HCT116 (cell line): ENCODE measurements around the gene NGRN.
A peak's percentile ranks its signal among the peaks of the same experiment; 100 is the strongest.

Experiments used
- CBX3 ChIP-seq: IDR thresholded peaks from 2 replicates; pipeline ENCODE4 v1.6.1; 2012; ENCODE audit warnings: low read depth
- JUND ChIP-seq: IDR thresholded peaks from 2 replicates; pipeline ENCODE4 v1.6.1; 2012
- POLR2A ChIP-seq: IDR thresholded peaks from 2 replicates; pipeline ENCODE4 v1.7.0; 2011; ENCODE audit warnings: borderline replicate concordance; ENCODE audit not compliant: insufficient read depth, insufficient read length; ENCODE audit errors: extremely low read depth
- POLR2AphosphoS5 ChIP-seq: IDR thresholded peaks from 2 replicates; pipeline ENCODE4 v1.6.1; 2011; ENCODE audit warnings: mild to moderate bottlenecking, low read depth, low read length, moderate library complexity
- RAD21 ChIP-seq: IDR thresholded peaks from 2 replicates; pipeline ENCODE4 v1.6.1; 2012; ENCODE audit warnings: low read depth, mild to moderate bottlenecking
- SIN3A ChIP-seq: IDR thresholded peaks from 2 replicates; pipeline ENCODE4 v1.6.1; 2012; ENCODE audit warnings: low read depth
- SP1 ChIP-seq: IDR thresholded peaks from 2 replicates; pipeline ENCODE4 v1.6.1; 2012; ENCODE audit warnings: low read depth
- SRF ChIP-seq: IDR thresholded peaks from 2 replicates; pipeline ENCODE4 v1.6.1; 2012; ENCODE audit warnings: low read depth
- TF ChIP-seq, protein P1 (sequence below), 3 experiments: fragments of 200-600 bp in 1 of 3; sonication (generic) in 1 of 3; IDR thresholded peaks in 2 of 3; conservative IDR thresholded peaks in 1 of 3; 2 replicates each; pipeline ENCODE4 v1.5.1; 2012 to 2017; ENCODE audit warnings: low read depth in 2 of 3, low read length in 2 of 3, antibody characterized with exemption in 1 of 3, borderline replicate concordance in 1 of 3, control low read depth in 1 of 3, mild to moderate bottlenecking in 1 of 3, mixed read lengths in 1 of 3, mixed run types in 1 of 3, moderate library complexity in 1 of 3; ENCODE audit not compliant: insufficient read depth in 1 of 3
- TF ChIP-seq, protein P2 (sequence below): IDR thresholded peaks from 2 replicates; pipeline ENCODE4 v1.6.1; 2012

DNA sequence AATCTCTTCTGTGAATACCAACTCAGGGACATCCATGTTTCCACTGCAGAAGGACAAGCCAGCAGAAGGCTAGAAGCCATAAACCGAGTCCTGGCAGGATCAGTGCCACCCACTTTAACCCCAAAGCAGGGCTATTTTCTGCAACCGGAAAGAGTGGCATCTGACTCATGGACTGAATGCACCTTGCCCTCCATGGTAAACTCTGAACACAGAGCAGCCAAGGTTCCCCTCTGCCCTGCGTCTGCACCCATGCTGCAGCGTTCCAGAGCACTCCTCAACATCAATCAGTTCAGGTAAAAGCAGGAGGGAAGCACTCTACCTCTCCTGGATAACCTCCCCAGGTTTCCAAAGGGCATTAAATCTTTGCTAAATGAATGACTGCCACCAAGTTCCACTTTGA lies 801 bp upstream of the NGRN start:
- TF ChIP-seq, protein P1, sequence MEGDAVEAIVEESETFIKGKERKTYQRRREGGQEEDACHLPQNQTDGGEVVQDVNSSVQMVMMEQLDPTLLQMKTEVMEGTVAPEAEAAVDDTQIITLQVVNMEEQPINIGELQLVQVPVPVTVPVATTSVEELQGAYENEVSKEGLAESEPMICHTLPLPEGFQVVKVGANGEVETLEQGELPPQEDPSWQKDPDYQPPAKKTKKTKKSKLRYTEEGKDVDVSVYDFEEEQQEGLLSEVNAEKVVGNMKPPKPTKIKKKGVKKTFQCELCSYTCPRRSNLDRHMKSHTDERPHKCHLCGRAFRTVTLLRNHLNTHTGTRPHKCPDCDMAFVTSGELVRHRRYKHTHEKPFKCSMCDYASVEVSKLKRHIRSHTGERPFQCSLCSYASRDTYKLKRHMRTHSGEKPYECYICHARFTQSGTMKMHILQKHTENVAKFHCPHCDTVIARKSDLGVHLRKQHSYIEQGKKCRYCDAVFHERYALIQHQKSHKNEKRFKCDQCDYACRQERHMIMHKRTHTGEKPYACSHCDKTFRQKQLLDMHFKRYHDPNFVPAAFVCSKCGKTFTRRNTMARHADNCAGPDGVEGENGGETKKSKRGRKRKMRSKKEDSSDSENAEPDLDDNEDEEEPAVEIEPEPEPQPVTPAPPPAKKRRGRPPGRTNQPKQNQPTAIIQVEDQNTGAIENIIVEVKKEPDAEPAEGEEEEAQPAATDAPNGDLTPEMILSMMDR (IDR thresholded peaks at IDR 0.05 in 2 of 3, conservative IDR thresholded peaks at IDR 0.05 in 1 of 3; ENCODE audit: borderline replicate concordance in 1 of 3, insufficient read depth in 1 of 3, low read depth in 2 of 3, low read length in 2 of 3), result no peak
- TF ChIP-seq CBX3 (0 out of 2 replicates have a peak, but pooled peaks have one; percentile 9), SRF (no peak), RAD21 (no peak), SIN3A (no peak; the same call in 1 of the 2 replicates), SP1 (no peak), JUND (0 out of 2 replicates have a peak, but pooled peaks have one; percentile 35), POLR2AphosphoS5 (0 out of 2 replicates have a peak, but pooled peaks have one; percentile 24), POLR2A (no peak)
- TF ChIP-seq, protein P2, sequence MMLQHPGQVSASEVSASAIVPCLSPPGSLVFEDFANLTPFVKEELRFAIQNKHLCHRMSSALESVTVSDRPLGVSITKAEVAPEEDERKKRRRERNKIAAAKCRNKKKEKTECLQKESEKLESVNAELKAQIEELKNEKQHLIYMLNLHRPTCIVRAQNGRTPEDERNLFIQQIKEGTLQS, result no peak
